C4-2B (cell line): ENCODE data around the gene CYB561D2.

Experiments used
- ZFX ChIP-seq: fragments of 450-650 bp; IDR thresholded peaks from 2 replicates; pipeline ENCODE4 v1.6.1; 2017
- TF ChIP-seq, protein P1 (sequence below): fragments of 450-650 bp; conservative IDR thresholded peaks from 2 replicates; pipeline ENCODE4 v1.5.1; 2017; ENCODE audit warnings: mild to moderate bottlenecking

DNA sequence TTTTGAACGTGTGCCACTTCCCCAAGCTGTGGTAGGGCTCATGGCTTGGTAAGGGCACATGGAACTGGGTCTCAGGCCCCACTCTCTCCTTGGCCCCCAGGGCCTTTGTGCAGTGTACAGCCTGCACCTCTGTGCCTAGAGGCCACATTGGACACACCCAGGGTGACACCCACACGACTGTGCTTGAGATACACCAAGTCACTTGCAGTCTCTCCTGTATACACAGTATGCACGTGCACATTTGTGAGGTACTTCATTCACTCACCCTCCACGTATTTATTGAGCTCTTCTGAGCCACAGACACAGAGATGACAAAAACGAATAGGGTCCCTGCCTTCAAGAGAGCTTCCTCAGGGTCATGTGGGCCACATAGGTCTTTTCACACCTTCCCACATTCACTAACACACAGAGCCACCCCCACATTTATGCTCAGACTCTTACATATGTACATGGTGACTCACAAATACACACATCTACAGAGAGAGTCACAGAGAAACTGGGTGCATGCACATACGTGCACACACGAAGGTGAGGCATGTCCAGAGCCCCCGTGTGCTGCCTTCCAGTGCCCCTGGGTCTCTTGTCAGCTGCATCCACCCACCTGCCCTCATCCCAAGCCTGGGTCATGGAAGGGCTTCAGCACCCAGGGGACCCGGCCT is 18.5 kb downstream of the CYB561D2 start:
- TF ChIP-seq, protein P1, sequence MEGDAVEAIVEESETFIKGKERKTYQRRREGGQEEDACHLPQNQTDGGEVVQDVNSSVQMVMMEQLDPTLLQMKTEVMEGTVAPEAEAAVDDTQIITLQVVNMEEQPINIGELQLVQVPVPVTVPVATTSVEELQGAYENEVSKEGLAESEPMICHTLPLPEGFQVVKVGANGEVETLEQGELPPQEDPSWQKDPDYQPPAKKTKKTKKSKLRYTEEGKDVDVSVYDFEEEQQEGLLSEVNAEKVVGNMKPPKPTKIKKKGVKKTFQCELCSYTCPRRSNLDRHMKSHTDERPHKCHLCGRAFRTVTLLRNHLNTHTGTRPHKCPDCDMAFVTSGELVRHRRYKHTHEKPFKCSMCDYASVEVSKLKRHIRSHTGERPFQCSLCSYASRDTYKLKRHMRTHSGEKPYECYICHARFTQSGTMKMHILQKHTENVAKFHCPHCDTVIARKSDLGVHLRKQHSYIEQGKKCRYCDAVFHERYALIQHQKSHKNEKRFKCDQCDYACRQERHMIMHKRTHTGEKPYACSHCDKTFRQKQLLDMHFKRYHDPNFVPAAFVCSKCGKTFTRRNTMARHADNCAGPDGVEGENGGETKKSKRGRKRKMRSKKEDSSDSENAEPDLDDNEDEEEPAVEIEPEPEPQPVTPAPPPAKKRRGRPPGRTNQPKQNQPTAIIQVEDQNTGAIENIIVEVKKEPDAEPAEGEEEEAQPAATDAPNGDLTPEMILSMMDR, result no peak
- no peak for TF ChIP-seq ZFX
